HepG2 (cell line): Measurements from ENCODE around the gene ZER1. TPM values are rescaled to one million over a fixed set of nuclear protein-coding genes. Genes with fewer than 3 reads are reported as not detected.
A peak's percentile ranks its signal among the peaks of the same experiment; 100 is the strongest.

Experiments
- FOXP1 ChIP-seq, 2 experiments: fragments of 450-650 bp in 1 of 2; IDR thresholded peaks; 2 replicates each; pipeline ENCODE4 v1.6.1; 2017 to 2018; ENCODE audit warnings: antibody characterized with exemption in 1 of 2
- HNRNPLL ChIP-seq: fragments of 200-400 bp; formaldehyde crosslinking; IDR thresholded peaks from 2 replicates; pipeline ENCODE4 v1.6.1; 2017; ENCODE audit warnings: mild to moderate bottlenecking, low read depth, low read length; ENCODE audit not compliant: poor library complexity, severe bottlenecking
- MZF1 ChIP-seq: sonication (generic); formaldehyde crosslinking; IDR thresholded peaks from 2 replicates; pipeline ENCODE4 v1.8.1; 2023; ENCODE audit warnings: mild to moderate bottlenecking, missing genetic modification reagents, borderline replicate concordance
- NFIC ChIP-seq: IDR thresholded peaks from 2 replicates; pipeline ENCODE4 v1.6.1; 2012; ENCODE audit warnings: mild to moderate bottlenecking, low read length, inconsistent platforms
- PHF21A ChIP-seq: sonication (generic); formaldehyde crosslinking; IDR thresholded peaks from 2 replicates; pipeline ENCODE4 v1.5.0; 2020; ENCODE audit warnings: mild to moderate bottlenecking, missing genetic modification reagents
- POLR2A ChIP-seq, 2 experiments: IDR thresholded peaks; 2 replicates each; pipeline ENCODE4 v1.6.1; 2011; ENCODE audit warnings: low read depth in 2 of 2, low read length in 2 of 2, mild to moderate bottlenecking in 1 of 2, moderate library complexity in 1 of 2; ENCODE audit not compliant: insufficient read depth in 1 of 2
- PPARG ChIP-seq: conservative IDR thresholded peaks from 2 replicates; pipeline ENCODE4 v1.6.1; 2016; ENCODE audit warnings: missing biosample characterization, missing genetic modification reagents
- SP2 ChIP-seq: sonication (generic); formaldehyde crosslinking; IDR thresholded peaks from 2 replicates; pipeline ENCODE4 v1.5.1; 2020; ENCODE audit warnings: mild to moderate bottlenecking, missing genetic modification reagents
- YEATS2 ChIP-seq: sonication (generic); formaldehyde crosslinking; IDR thresholded peaks from 2 replicates; pipeline ENCODE4 v1.4.0; 2020; ENCODE audit warnings: missing genetic modification reagents, borderline replicate concordance
- ZNF354B ChIP-seq: sonication (generic); formaldehyde crosslinking; IDR thresholded peaks from 2 replicates; pipeline ENCODE4 v1.8.0; 2022; ENCODE audit warnings: mild to moderate bottlenecking, missing genetic modification reagents
- ZNF501 ChIP-seq: sonication (generic); formaldehyde crosslinking; IDR thresholded peaks from 2 replicates; pipeline ENCODE4 v1.5.1; 2020; ENCODE audit warnings: mild to moderate bottlenecking, moderate library complexity, missing genetic modification reagents
- polyA plus RNA-seq, 8 experiments: library from polyadenylated mRNA; depleted of rRNA in 3 of 8; stranded (reverse) in 7 of 8; unstranded in 1 of 8; fragments of >200 nt; fragmentation: Illumina TruSeq in 4 of 8; extraction: Trizol in 4 of 8; gene quantifications; 2 replicates each; pipeline versions ENCODE4 v1.2.1 to v1.2.3, GENCODE V29; 2011 to 2016; ENCODE audit warnings: low read depth in 4 of 8, missing spikeins in 1 of 8, mixed read lengths in 1 of 8; ENCODE audit not compliant: insufficient read depth in 1 of 8
- total RNA-seq, 5 experiments: library from RNA; depleted of rRNA; stranded (reverse); fragments of >200 nt; fragmentation: Illumina TruSeq; extraction: Trizol; gene quantifications; 2 replicates each; pipeline ENCODE4 v1.2.3, GENCODE V29; 2016; ENCODE audit warnings: low read depth in 1 of 5
- TF ChIP-seq, protein P1 (sequence below): sonication (generic); IDR thresholded peaks from 2 replicates; pipeline ENCODE4 v1.6.1; 2016; ENCODE audit warnings: low read depth, borderline replicate concordance
- TF ChIP-seq, protein P2 (sequence below): sonication (generic); formaldehyde crosslinking; IDR thresholded peaks from 2 replicates; pipeline ENCODE4 v1.4.0; 2020; ENCODE audit warnings: missing genetic modification reagents

Gene ZER1
- total and polyA plus RNA-seq, 2 of the 13 experiments (the other 11 are each of a cell fraction or from before 2014, with no cell fraction given): 7.7 to 40.0 TPM

DNA sequence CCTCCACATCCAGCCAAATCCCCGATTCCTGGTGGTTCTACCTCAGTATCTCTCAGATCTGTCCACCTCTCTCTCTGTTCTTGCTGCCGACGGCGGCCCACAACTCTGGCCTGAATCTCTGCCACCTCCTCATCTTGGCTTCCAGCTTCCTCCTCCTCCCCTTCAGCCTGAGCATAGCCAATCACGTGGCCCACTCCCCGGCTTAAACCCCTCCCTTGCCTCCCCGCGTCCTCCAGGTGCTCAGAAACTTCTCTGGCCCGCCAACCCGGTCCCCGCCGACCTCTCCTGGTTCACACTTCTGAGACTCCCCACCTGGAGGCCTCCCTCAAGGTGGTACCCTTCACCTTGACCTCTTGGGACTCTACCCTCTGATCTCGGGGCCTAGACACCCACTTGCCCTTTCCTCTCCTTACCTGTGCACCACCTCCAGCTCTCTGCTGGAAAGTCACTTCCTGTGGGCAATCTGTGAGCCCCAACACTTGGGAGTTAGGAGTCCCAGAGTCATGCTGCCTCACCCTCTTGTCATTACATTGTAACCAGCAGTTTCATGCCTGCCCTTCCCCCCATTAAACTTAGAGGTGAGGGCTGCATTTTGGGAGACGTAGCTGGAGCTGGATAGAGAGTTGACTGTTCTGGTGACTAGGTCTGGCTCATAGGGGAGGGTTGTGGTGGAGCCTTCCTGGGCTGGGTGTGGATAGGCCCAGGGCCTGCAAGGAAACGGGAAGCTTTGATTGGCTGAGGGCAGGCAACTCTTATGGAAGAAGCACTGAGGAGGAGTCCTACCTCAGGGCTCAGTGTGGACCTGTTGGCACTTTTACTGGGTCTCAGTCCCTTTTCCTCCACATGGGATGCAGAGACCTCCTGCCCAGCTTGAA is 87.2 kb downstream of the ZER1 start (continued):
- TF ChIP-seq, protein P1, sequence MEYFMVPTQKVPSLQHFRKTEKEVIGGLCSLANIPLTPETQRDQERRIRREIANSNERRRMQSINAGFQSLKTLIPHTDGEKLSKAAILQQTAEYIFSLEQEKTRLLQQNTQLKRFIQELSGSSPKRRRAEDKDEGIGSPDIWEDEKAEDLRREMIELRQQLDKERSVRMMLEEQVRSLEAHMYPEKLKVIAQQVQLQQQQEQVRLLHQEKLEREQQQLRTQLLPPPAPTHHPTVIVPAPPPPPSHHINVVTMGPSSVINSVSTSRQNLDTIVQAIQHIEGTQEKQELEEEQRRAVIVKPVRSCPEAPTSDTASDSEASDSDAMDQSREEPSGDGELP: peak; percentile 64; the same call in 1 of the 2 replicates
- no peak for TF ChIP-seq ZNF354B
- peak; percentile 30; the same call in 1 of the 2 replicates for TF ChIP-seq MZF1
- TF ChIP-seq ZNF501 (CRISPR knock-in tag): peak; percentile 83; the same call in 1 of the 2 replicates
- TF ChIP-seq FOXP1 (IDR thresholded peaks at IDR 0.05): no peak
- TF ChIP-seq FOXP1 (CRISPR knock-in tag; IDR thresholded peaks at IDR 0.05): 0 out of 2 replicates have a peak, but pooled peaks have one; percentile 18
- TF ChIP-seq, protein P2, sequence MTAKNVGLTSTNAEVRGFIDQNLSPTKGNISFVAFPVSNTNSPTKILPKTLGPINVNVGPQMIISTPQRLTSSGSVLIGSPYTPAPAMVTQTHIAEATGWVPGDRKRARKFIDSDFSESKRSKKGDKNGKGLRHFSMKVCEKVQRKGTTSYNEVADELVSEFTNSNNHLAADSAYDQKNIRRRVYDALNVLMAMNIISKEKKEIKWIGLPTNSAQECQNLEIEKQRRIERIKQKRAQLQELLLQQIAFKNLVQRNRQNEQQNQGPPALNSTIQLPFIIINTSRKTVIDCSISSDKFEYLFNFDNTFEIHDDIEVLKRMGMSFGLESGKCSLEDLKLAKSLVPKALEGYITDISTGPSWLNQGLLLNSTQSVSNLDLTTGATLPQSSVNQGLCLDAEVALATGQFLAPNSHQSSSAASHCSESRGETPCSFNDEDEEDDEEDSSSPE (CRISPR knock-in tag): peak; percentile 35; the same call in 1 of the 2 replicates
- peak; percentile 33 for TF ChIP-seq PHF21A
- peak; percentile 60 for TF ChIP-seq SP2
- 0 out of 2 replicates have a peak, but pooled peaks have one; percentile 66 for TF ChIP-seq YEATS2 (CRISPR knock-in tag)
- TF ChIP-seq PPARG: 0 out of 2 replicates have a peak, but pooled peaks have one; percentile 24
- peak; percentile 43 to 78; a peak in 3 of 4 replicates for TF ChIP-seq POLR2A (IDR thresholded peaks at IDR 0.05; ENCODE audit: insufficient read depth in 1 of 2, low read depth in 2 of 2, low read length in 2 of 2)
- no peak for TF ChIP-seq NFIC
- no peak for TF ChIP-seq HNRNPLL
